Left ventricle myocardium superior (tissue), 1 donor: Measurements from ENCODE around the gene TBKBP1. TPM values are rescaled to one million over a fixed set of nuclear protein-coding genes. Genes with fewer than 3 reads are reported as not detected.

ENCODE experiments used
- ATAC-seq: fragments of 200-7000 bp; cut with Tn5 transposase; one replicate; pipeline ENCODE4 v1.9.1; 2020; ENCODE audit warnings: mild to moderate bottlenecking, moderate library complexity
- DNase-seq: peaks from one replicate; pipeline ENCODE4 v3.0.0-alpha.2; 2020
- intact Hi-C: fragments of 100-400 bp; cut with micrococcal nuclease; formaldehyde crosslinking; loops from one replicate; pipeline ENCODE4 v1.11.0; 2022
- total RNA-seq: library from RNA; stranded (reverse); fragmentation: NEBNext Ultra II Directional; extraction: Animal tissue kit (Norgen Biotek cat#: 25700); gene quantifications from one replicate; pipeline ENCODE4 v1.2.1, GENCODE V29; 2021
- donor health status: DM: no; HTN: yes; CAD: no; lungs with severe emphysema.

TBKBP1 gene
- total RNA-seq, 1 donor from 2014 or later: 15.9 TPM

- intact Hi-C loops: no loop called here
- ATAC-seq (peak; percentile 60), DNase-seq (peak; percentile 81)
Observed at GRCh38 chr17:47695429-47696376, 1.7 kb downstream of the TBKBP1 start.

- ATAC-seq (no peak), DNase-seq (peak; percentile 20)
- intact Hi-C loops: no loop called here
Observed at GRCh38 chr17:47696717-47697642, 3.0 kb downstream of the TBKBP1 start.

- intact Hi-C loops: no loop called here
- ATAC-seq (no peak), DNase-seq (peak; percentile 14)
Observed at GRCh38 chr17:47697906-47698711, 4.1 kb downstream of the TBKBP1 start.

GRCh38 chr17:47698749-47699535 is 5.0 kb downstream of the TBKBP1 start:
- DNase-seq (peak; percentile 71), ATAC-seq (no peak)
- intact Hi-C loops: no loop called here

GRCh38 chr17:47699536-47699840 is 5.5 kb downstream of the TBKBP1 start:
- DNase-seq: no peak
- intact Hi-C loops: no loop called here
- no peak for ATAC-seq

- ATAC-seq (no peak), DNase-seq (no peak)
- intact Hi-C loops: no loop called here
Observed at GRCh38 chr17:47700471-47701449, 6.8 kb downstream of the TBKBP1 start.

GRCh38 chr17:47701608-47702007 is 7.6 kb downstream of the TBKBP1 start:
- ATAC-seq (no peak), DNase-seq (no peak)
- intact Hi-C loops: no loop called here

GRCh38 chr17:47702391-47702995 is 8.5 kb downstream of the TBKBP1 start:
- ATAC-seq: no peak
- DNase-seq: peak; percentile 17
- intact Hi-C loops: no loop called here

GRCh38 chr17:47703191-47703591 is 9.2 kb downstream of the TBKBP1 start:
- DNase-seq (peak; percentile 26), ATAC-seq (no peak)
- intact Hi-C loops: no loop called here

- intact Hi-C loops: no loop called here
- DNase-seq (no peak), ATAC-seq (no peak)
Observed at GRCh38 chr17:47703671-47704070, 9.7 kb downstream of the TBKBP1 start.

GRCh38 chr17:47704116-47704515 is 10.2 kb downstream of the TBKBP1 start:
- DNase-seq: no peak
- intact Hi-C loops: no loop called here

GRCh38 chr17:47704736-47705135 is 10.8 kb downstream of the TBKBP1 start:
- ATAC-seq (no peak), DNase-seq (no peak)
- intact Hi-C loops: no loop called here

More at GRCh38 chr17:47704116-47704515, 10.2 kb downstream of the TBKBP1 start:
- ATAC-seq: no peak

GRCh38 chr17:47705536-47706530 is 11.9 kb downstream of the TBKBP1 start:
- ATAC-seq: no peak
- intact Hi-C loops: no loop called here

GRCh38 chr17:47707056-47707804 is 13.3 kb downstream of the TBKBP1 start:
- DNase-seq (no peak), ATAC-seq (peak; percentile 5)
- intact Hi-C loops: no loop called here

More at GRCh38 chr17:47705536-47706530, 11.9 kb downstream of the TBKBP1 start:
- DNase-seq: no peak

- ATAC-seq: no peak
- no peak for DNase-seq
- intact Hi-C loops: no loop called here
Observed at GRCh38 chr17:47707884-47708283, 13.9 kb downstream of the TBKBP1 start.
